PC-9 (cell line): ENCODE measurements around the gene LARP4B. TPM values are rescaled to one million over a fixed set of nuclear protein-coding genes. Genes with fewer than 3 reads are reported as not detected.

Experiments used
- BruUV-seq: library from RNA; stranded (reverse); fragments of 400-500 nt; replicated peaks from 2 replicates; lab custom pipeline; 2021; lab: Mats Ljungman, UMichigan
- CTCF ChIA-PET: fragments of 300-600 bp; sonication (Branson Sonifier 250); formaldehyde crosslinking; loops from one replicate; lab custom pipeline; 2022; ENCODE audit warnings: antibody characterized with exemption; lab: Charles Lee
- POLR2A ChIA-PET: fragments of 300-600 bp; sonication (Branson Sonifier 250); formaldehyde crosslinking; loops from one replicate; lab custom pipeline; 2022; ENCODE audit warnings: antibody characterized with exemption; ENCODE audit not compliant: unreplicated experiment; lab: Charles Lee
- DNase-seq, 2 experiments: peaks; one replicate each; pipeline versions ENCODE4 v3.0.0 to v3.0.0-alpha.2; 2015 to 2022; ENCODE audit warnings: mixed read lengths in 1 of 2
- H2AFZ ChIP-seq: fragments of 200-600 bp; sonication (generic); 2 replicates; pipeline ENCODE4 v1.8.1; 2017; ENCODE audit warnings: antibody characterized with exemption
- H3F3A ChIP-seq: fragments of 200-600 bp; sonication (generic); 2 replicates; pipeline ENCODE4 v1.8.1; 2017; ENCODE audit warnings: antibody characterized with exemption, mild to moderate bottlenecking, low read depth; ENCODE audit not compliant: insufficient read depth
- H3K27ac ChIP-seq: fragments of 200-600 bp; sonication (generic); 2 replicates; pipeline ENCODE4 v1.6.1; 2016; ENCODE audit warnings: mixed run types
- H3K27me3 ChIP-seq: fragments of 200-600 bp; sonication (generic); 2 replicates; pipeline ENCODE4 v1.6.1; 2016; ENCODE audit warnings: low read depth, mixed run types; ENCODE audit not compliant: insufficient read depth
- H3K36me3 ChIP-seq: fragments of 200-600 bp; sonication (generic); 2 replicates; pipeline ENCODE4 v1.6.1; 2016; ENCODE audit warnings: low read depth, mixed run types
- H3K4me1 ChIP-seq: fragments of 200-600 bp; sonication (generic); replicated peaks from 2 replicates; pipeline ENCODE4 v1.6.1; 2016; ENCODE audit warnings: mixed run types; ENCODE audit not compliant: insufficient read depth
- H3K4me2 ChIP-seq: fragments of 200-600 bp; sonication (generic); 2 replicates; pipeline ENCODE4 v1.6.1; 2017; ENCODE audit warnings: mixed run types
- H3K4me3 ChIP-seq: fragments of 200-600 bp; sonication (generic); 2 replicates; pipeline ENCODE4 v1.6.1; 2016; ENCODE audit warnings: mixed run types
- H3K79me2 ChIP-seq: fragments of 200-600 bp; sonication (generic); 2 replicates; pipeline ENCODE4 v1.6.1; 2017; ENCODE audit warnings: low read depth, mixed run types
- H3K9me2 ChIP-seq: fragments of 200-600 bp; sonication (generic); 2 replicates; pipeline ENCODE4 v1.8.1; 2017; ENCODE audit warnings: mild to moderate bottlenecking; ENCODE audit not compliant: insufficient read depth
- H3K9me3 ChIP-seq: fragments of 200-600 bp; sonication (generic); 2 replicates; pipeline ENCODE4 v1.8.1; 2016; ENCODE audit warnings: low read depth; ENCODE audit not compliant: insufficient read depth
- H4K20me1 ChIP-seq: fragments of 200-600 bp; sonication (generic); 2 replicates; pipeline ENCODE4 v1.8.1; 2017; ENCODE audit not compliant: insufficient read depth
- CTCF ChIP-seq: fragments of 200-600 bp; sonication (generic); conservative IDR thresholded peaks from 2 replicates; pipeline ENCODE4 v1.6.1; 2017; ENCODE audit warnings: mixed run types, antibody characterized with exemption, mild to moderate bottlenecking, moderate library complexity
- EZH2 ChIP-seq: fragments of 200-600 bp; sonication (generic); IDR thresholded peaks from 2 replicates; pipeline ENCODE4 v1.8.0; 2017; ENCODE audit warnings: antibody characterized with exemption, low read depth
- intact Hi-C: fragments of 100-400 bp; cut with micrococcal nuclease; formaldehyde crosslinking; loops from one replicate; pipeline ENCODE4 v1.10.0; 2022; ENCODE audit not compliant: unreplicated experiment
- total RNA-seq: library from RNA; stranded (reverse); gene quantifications from 2 replicates; pipeline ENCODE4 v1.2.3, GENCODE V29; 2021

Gene LARP4B
- total RNA-seq, 1 experiment from 2014 or later: 93.4 TPM

- POLR2A ChIA-PET: no interaction called here
- H3K9me2 ChIP-seq: no peaks in the 10 kb centered on the region
- no TSS peak for BruUV-seq
- no peak overlapping the region for H3K27ac ChIP-seq
- no peaks in the 10 kb centered on the region for H3K4me1 ChIP-seq
- TF ChIP-seq EZH2 (no peak), CTCF (no peak)
- no peak overlapping the region for H3K4me2 ChIP-seq
- CTCF ChIA-PET: no interaction called here
- no peaks in the 10 kb centered on the region for H3K79me2 ChIP-seq
- no peaks in the 10 kb centered on the region for H3K9me3 ChIP-seq
- H4K20me1 ChIP-seq: no peaks in the 10 kb centered on the region; the same call in 1 of the 2 replicates
- H3K27me3 ChIP-seq: no peaks in the 10 kb centered on the region
- H3K4me3 ChIP-seq: no peak overlapping the region
- no peak overlapping the region for H2AFZ ChIP-seq
- H3F3A ChIP-seq: no peaks in the 10 kb centered on the region
- intact Hi-C loops: no loop called here
- H3K36me3 ChIP-seq: no peaks in the 10 kb centered on the region
- DNase-seq: no peak
Measured at GRCh38 chr10:807958-808353, 123.5 kb downstream of the LARP4B start.

- H3K4me3 ChIP-seq: no peak overlapping the region
- no peaks in the 10 kb centered on the region for H3K27me3 ChIP-seq
- BruUV-seq: no TSS peak
- no peaks in the 10 kb centered on the region; the same call in 1 of the 2 replicates for H4K20me1 ChIP-seq
- no peak overlapping the region for H3K27ac ChIP-seq
- CTCF ChIA-PET: no interaction called here
- H3K9me2 ChIP-seq: no peaks in the 10 kb centered on the region
- H2AFZ ChIP-seq: no peak overlapping the region
- no peaks in the 10 kb centered on the region for H3K79me2 ChIP-seq
- H3K36me3 ChIP-seq: no peaks in the 10 kb centered on the region
- no peaks in the 10 kb centered on the region for H3K9me3 ChIP-seq
- no peak for DNase-seq
- H3K4me1 ChIP-seq: no peaks in the 10 kb centered on the region
- intact Hi-C loops: no loop called here
- POLR2A ChIA-PET: no interaction called here
- H3F3A ChIP-seq: no peaks in the 10 kb centered on the region
- TF ChIP-seq CTCF (no peak), EZH2 (no peak)
- H3K4me2 ChIP-seq: no peak overlapping the region
Measured at GRCh38 chr10:807163-807957, 124.1 kb downstream of the LARP4B start.

- no TSS peak for BruUV-seq
- no peaks in the 10 kb centered on the region for H3K9me2 ChIP-seq
- TF ChIP-seq EZH2 (no peak), CTCF (no peak)
- POLR2A ChIA-PET: no interaction called here
- H3F3A ChIP-seq: no peaks in the 10 kb centered on the region
- CTCF ChIA-PET: interaction anchor here (0.7 kb wide), 1 partner anchor 22 kb away, joined by 12 read pairs; no protein-coding TSS in a partner anchor
- DNase-seq: no peak
- H3K4me2 ChIP-seq: no peak overlapping the region
- H4K20me1 ChIP-seq: no peaks in the 10 kb centered on the region; the same call in 1 of the 2 replicates
- no peaks in the 10 kb centered on the region for H3K27me3 ChIP-seq
- H3K4me1 ChIP-seq: no peaks in the 10 kb centered on the region
- H3K36me3 ChIP-seq: no peaks in the 10 kb centered on the region
- no peaks in the 10 kb centered on the region for H3K9me3 ChIP-seq
- no peak overlapping the region for H3K27ac ChIP-seq
- H2AFZ ChIP-seq: no peak overlapping the region
- no peaks in the 10 kb centered on the region for H3K79me2 ChIP-seq
- intact Hi-C loops: no loop called here
- H3K4me3 ChIP-seq: no peak overlapping the region
Measured at GRCh38 chr10:806451-807162, 124.9 kb downstream of the LARP4B start.
